ENCODE data around the gene DNASE1L3.
"Not testable (repeated sequence)": the region's sequence is repeated elsewhere in the genome, so short reads cannot be mapped to it uniquely, and the experiment has no call there.

DNASE1L3 gene

GRCh38 chr3:58235970-58236369 is 25.2 kb upstream of the DNASE1L3 start:
- no peak for DNase-seq (ENCODE audit: low read depth in 2 of 2)

GRCh38 chr3:58234516-58234931 is 23.8 kb upstream of the DNASE1L3 start:
- DNase-seq (ENCODE audit: low read depth in 2 of 2): no peak

- no peak for DNase-seq (ENCODE audit: low read depth in 2 of 2)
These were observed 20.9 kb upstream of the DNASE1L3 start for GRCh38 chr3:58231666-58232065.

GRCh38 chr3:58230876-58231552 is 20.2 kb upstream of the DNASE1L3 start:
- no peak for DNase-seq (ENCODE audit: low read depth in 2 of 2)

GRCh38 chr3:58227933-58228332 is 17.2 kb upstream of the DNASE1L3 start:
- not testable (repeated sequence) for DNase-seq (ENCODE audit: low read depth in 2 of 2)

GRCh38 chr3:58223855-58224254 is 13.1 kb upstream of the DNASE1L3 start:
- DNase-seq (ENCODE audit: low read depth in 2 of 2): no peak

GRCh38 chr3:58222161-58222724 is 11.5 kb upstream of the DNASE1L3 start:
- no peak for DNase-seq (ENCODE audit: low read depth in 2 of 2)

GRCh38 chr3:58218904-58219303 is 8.1 kb upstream of the DNASE1L3 start:
- DNase-seq (ENCODE audit: low read depth in 2 of 2): no peak

GRCh38 chr3:58217209-58217811 is 6.5 kb upstream of the DNASE1L3 start:
- no peak for DNase-seq (ENCODE audit: low read depth in 2 of 2)

- no peak for DNase-seq (ENCODE audit: low read depth in 2 of 2)
These were observed 5.9 kb upstream of the DNASE1L3 start for GRCh38 chr3:58216496-58217195.

- no peak for DNase-seq (ENCODE audit: low read depth in 2 of 2)
These were observed 4.7 kb upstream of the DNASE1L3 start for GRCh38 chr3:58215317-58216025.

GRCh38 chr3:58214484-58215316 is 3.9 kb upstream of the DNASE1L3 start:
- peak in 1 of 2 donors; percentile 46 for DNase-seq (ENCODE audit: low read depth in 2 of 2)

GRCh38 chr3:58209933-58210332 is 839 bp downstream of the DNASE1L3 start:
- no peak for DNase-seq (ENCODE audit: low read depth in 2 of 2)

GRCh38 chr3:58207954-58208353 is 2.8 kb downstream of the DNASE1L3 start:
- DNase-seq (ENCODE audit: low read depth in 2 of 2): no peak

GRCh38 chr3:58206406-58207011 is 4.3 kb downstream of the DNASE1L3 start:
- DNase-seq (ENCODE audit: low read depth in 2 of 2): peak in 1 of 2 donors; percentile 36

- DNase-seq (ENCODE audit: low read depth in 2 of 2): no peak
These were observed 4.8 kb downstream of the DNASE1L3 start for GRCh38 chr3:58205981-58206380.

GRCh38 chr3:58204720-58205119 is 6.1 kb downstream of the DNASE1L3 start:
- DNase-seq (ENCODE audit: low read depth in 2 of 2): no peak

GRCh38 chr3:58203541-58203940 is 7.2 kb downstream of the DNASE1L3 start:
- no peak for DNase-seq (ENCODE audit: low read depth in 2 of 2)

- DNase-seq (ENCODE audit: low read depth in 2 of 2): no peak
These were observed 7.8 kb downstream of the DNASE1L3 start for GRCh38 chr3:58202917-58203360.

GRCh38 chr3:58201451-58201850 is 9.3 kb downstream of the DNASE1L3 start:
- DNase-seq (ENCODE audit: low read depth in 2 of 2): not testable (repeated sequence)

Data from stimulated activated CD8-positive, alpha-beta memory T cell treated with anti-CD3 and anti-CD28 coated beads, Interleukin-15, amount 100 ng/mL, for 48 hours (primary cell).